IMR-90 (cell line): ENCODE results near the gene ZMIZ1. TPM values are rescaled to one million over a fixed set of nuclear protein-coding genes. Genes with fewer than 3 reads are reported as not detected.

Experiments used
- CEBPB ChIP-seq: IDR thresholded peaks from 2 replicates; pipeline ENCODE4 v1.6.1; 2012; ENCODE audit warnings: low read depth, low read length, improper control_type of control experiment
- NFE2L2 ChIP-seq: fragments of 150-350 bp; IDR thresholded peaks from 2 replicates; pipeline ENCODE4 v1.6.1; 2016; ENCODE audit warnings: low read depth, mild to moderate bottlenecking, low read length
- polyA plus RNA-seq, 3 experiments: library from polyadenylated mRNA; depleted of rRNA; stranded (reverse); fragments of >200 nt; gene quantifications; 2 replicates each; pipeline ENCODE4 v1.2.3, GENCODE V29; 2012; ENCODE audit warnings: low replicate concordance in 1 of 3
- total RNA-seq: library from RNA; depleted of rRNA; stranded (reverse); fragments of >200 nt; gene quantifications from 2 replicates; pipeline ENCODE4 v1.2.3, GENCODE V29; 2012
- TF ChIP-seq, protein P1 (sequence below): conservative IDR thresholded peaks from 2 replicates; pipeline ENCODE4 v1.5.1; 2012; ENCODE audit warnings: mild to moderate bottlenecking, low read depth, low read length, improper control_type of control experiment

ZMIZ1 gene
- total and polyA plus RNA-seq, 2 of the 4 experiments (the other 2 are of a cell fraction) = 6.6 to 48.7 TPM

DNA sequence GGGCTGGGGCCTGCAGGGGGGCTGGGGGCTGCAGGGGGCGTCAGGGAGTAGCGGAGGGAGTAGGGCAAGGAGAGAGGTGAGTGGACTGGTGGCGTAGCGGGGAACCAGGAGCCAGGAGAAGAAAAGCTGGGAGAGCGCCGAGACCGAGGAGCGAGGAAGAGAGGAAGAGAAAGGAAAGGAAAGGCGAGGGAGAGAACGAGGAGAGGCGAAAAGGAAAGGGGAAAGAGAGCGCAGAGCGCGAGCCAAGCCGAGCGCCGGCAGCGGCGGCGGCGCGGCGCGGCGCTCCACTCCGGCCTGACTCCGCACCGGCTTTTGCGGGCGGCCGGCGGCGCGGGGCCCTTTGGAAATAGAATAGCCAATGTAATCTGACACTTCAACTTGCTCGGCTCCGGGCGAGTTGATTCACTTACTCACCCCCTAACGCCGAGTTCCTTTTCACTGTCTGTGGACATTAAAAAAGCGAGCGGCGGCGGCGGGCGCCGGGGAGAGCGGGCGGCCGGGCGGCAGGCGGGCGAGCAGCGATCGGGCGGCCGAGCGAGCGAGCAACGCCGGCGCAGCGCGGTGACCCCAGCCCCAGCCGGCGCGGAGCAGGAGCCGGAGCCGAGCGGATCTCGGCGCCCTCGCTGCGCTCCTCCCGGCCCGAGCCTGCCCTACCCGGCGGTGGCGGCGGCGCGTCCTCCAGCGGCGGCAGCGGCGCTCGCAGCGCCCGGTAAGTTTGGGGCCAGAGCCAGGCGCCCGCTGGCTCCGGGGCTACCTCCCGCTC lies at the start of gene ZMIZ1 (continued):
- TF ChIP-seq, protein P1, sequence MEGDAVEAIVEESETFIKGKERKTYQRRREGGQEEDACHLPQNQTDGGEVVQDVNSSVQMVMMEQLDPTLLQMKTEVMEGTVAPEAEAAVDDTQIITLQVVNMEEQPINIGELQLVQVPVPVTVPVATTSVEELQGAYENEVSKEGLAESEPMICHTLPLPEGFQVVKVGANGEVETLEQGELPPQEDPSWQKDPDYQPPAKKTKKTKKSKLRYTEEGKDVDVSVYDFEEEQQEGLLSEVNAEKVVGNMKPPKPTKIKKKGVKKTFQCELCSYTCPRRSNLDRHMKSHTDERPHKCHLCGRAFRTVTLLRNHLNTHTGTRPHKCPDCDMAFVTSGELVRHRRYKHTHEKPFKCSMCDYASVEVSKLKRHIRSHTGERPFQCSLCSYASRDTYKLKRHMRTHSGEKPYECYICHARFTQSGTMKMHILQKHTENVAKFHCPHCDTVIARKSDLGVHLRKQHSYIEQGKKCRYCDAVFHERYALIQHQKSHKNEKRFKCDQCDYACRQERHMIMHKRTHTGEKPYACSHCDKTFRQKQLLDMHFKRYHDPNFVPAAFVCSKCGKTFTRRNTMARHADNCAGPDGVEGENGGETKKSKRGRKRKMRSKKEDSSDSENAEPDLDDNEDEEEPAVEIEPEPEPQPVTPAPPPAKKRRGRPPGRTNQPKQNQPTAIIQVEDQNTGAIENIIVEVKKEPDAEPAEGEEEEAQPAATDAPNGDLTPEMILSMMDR = peak; percentile 39
- no peak for TF ChIP-seq NFE2L2
- peak; percentile 30; the same call in 1 of the 2 replicates for TF ChIP-seq CEBPB
